Stimulated activated naive CD8-positive, alpha-beta T cell treated with anti-CD3 and anti-CD28 coated beads, Interleukin-15, Interleukin-2, amounts not matched to agents 100 ng/mL and 50 ng/mL, for 24 hours (primary cell): ENCODE results near the gene TRAF5.

ENCODE experiments used
- H3K27ac Mint-ChIP-seq: one replicate; pipeline ENCODE4 v1.8.0; 2021; ENCODE audit warnings: mild to moderate bottlenecking, mixed read lengths
- H3K27me3 Mint-ChIP-seq: one replicate; pipeline ENCODE4 v1.8.0; 2021; ENCODE audit warnings: mixed read lengths
- H3K36me3 Mint-ChIP-seq: one replicate; pipeline ENCODE4 v1.8.0; 2021; ENCODE audit warnings: low read depth, mixed read lengths
- H3K4me1 Mint-ChIP-seq: one replicate; pipeline ENCODE4 v1.8.0; 2021; ENCODE audit warnings: low read depth, mixed read lengths
- H3K4me3 Mint-ChIP-seq: one replicate; pipeline ENCODE4 v1.8.0; 2021; ENCODE audit warnings: mild to moderate bottlenecking, mixed read lengths
- H3K9me3 Mint-ChIP-seq: one replicate; pipeline ENCODE4 v1.8.0; 2021; ENCODE audit warnings: mixed read lengths

Gene TRAF5, protein sequence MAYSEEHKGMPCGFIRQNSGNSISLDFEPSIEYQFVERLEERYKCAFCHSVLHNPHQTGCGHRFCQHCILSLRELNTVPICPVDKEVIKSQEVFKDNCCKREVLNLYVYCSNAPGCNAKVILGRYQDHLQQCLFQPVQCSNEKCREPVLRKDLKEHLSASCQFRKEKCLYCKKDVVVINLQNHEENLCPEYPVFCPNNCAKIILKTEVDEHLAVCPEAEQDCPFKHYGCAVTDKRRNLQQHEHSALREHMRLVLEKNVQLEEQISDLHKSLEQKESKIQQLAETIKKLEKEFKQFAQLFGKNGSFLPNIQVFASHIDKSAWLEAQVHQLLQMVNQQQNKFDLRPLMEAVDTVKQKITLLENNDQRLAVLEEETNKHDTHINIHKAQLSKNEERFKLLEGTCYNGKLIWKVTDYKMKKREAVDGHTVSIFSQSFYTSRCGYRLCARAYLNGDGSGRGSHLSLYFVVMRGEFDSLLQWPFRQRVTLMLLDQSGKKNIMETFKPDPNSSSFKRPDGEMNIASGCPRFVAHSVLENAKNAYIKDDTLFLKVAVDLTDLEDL

DNA sequence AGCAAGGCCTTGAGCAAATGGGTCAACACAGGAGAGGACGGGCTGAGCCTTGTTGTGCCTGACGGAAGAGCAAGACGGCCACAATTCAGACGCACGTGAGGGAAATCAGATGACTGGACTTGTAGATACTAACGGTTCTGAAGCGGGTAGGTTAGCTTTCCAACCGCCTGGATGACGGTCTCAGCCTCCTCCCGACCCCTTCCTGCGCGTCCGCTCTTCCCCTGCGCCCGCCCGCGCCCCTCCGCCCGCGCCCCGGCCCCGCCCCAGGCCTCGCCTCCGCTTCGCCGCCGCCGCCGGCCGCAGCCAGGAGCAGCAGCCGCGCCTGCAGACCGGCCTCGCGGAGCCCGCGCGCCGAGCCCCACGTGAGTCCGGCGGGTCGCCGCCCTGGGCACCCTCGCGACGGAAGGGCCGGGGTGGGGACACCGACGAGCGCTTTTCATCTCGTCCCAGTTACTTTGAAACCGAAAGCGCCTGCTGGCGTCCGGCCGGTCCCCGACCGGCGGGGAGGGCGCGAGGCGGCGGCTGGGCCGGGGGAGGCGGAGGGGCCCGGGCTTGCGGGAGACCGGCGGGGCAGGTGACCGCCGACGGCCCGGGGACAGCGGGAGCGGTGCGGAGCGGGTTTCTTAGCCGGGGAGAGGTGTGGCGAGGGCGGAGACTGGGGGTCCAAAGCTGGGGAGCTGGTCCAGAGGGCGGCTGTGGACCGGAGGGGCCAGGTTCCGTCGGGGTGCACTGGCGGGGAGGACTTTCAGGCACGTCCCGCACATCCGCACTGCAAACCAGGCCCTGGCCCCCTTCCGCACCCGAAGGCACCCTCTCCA lies at the start of gene TRAF5:
Gene TRAF5, plus strand, starts transcription at position 306 of the 818 bp plus-strand sequence. CDS start 26,407 bp downstream, outside the sequence.
- H3K4me3 Mint-ChIP-seq: peak within 1 kb of the TSS; percentile 90
- H3K36me3 Mint-ChIP-seq: peaks cover 23% of the 10 kb centered on the region
- H3K4me1 Mint-ChIP-seq: peaks cover 84% of the 10 kb centered on the region
- H3K27me3 Mint-ChIP-seq: no peaks in the 10 kb centered on the region
- H3K9me3 Mint-ChIP-seq: no peaks in the 10 kb centered on the region
- peak within 1 kb of the TSS; percentile 96 for H3K27ac Mint-ChIP-seq

- Mint-ChIP-seq H3K27me3 (no peaks in the 10 kb centered on the region), H3K36me3 (peaks cover 29% of the 10 kb centered on the region), H3K27ac (no peak overlapping the region), H3K4me3 (no peak overlapping the region), H3K4me1 (peaks cover 6% of the 10 kb centered on the region), H3K9me3 (no peaks in the 10 kb centered on the region)
Measured at GRCh38 chr1:211279340-211279739, 47.3 kb upstream of the TRAF5 start.

GRCh38 chr1:211280910-211281309 lies 45.7 kb upstream of the TRAF5 start:
- Mint-ChIP-seq H3K9me3 (no peaks in the 10 kb centered on the region), H3K27ac (no peak overlapping the region), H3K4me3 (no peak overlapping the region), H3K27me3 (no peaks in the 10 kb centered on the region), H3K36me3 (peaks cover 35% of the 10 kb centered on the region), H3K4me1 (peaks cover 6% of the 10 kb centered on the region)

- peaks cover 34% of the 10 kb centered on the region for H3K36me3 Mint-ChIP-seq
- H3K4me1 Mint-ChIP-seq: peaks cover 6% of the 10 kb centered on the region
- H3K27me3 Mint-ChIP-seq: no peaks in the 10 kb centered on the region
- no peak overlapping the region for H3K4me3 Mint-ChIP-seq
- H3K27ac Mint-ChIP-seq: no peak overlapping the region
- no peaks in the 10 kb centered on the region for H3K9me3 Mint-ChIP-seq
Measured at GRCh38 chr1:211281320-211282022, 45.2 kb upstream of the TRAF5 start.

GRCh38 chr1:211282023-211282373 lies 44.6 kb upstream of the TRAF5 start:
- Mint-ChIP-seq H3K9me3 (no peaks in the 10 kb centered on the region), H3K36me3 (peaks cover 38% of the 10 kb centered on the region), H3K4me3 (no peak overlapping the region), H3K27ac (no peak overlapping the region), H3K4me1 (peaks cover 6% of the 10 kb centered on the region), H3K27me3 (no peaks in the 10 kb centered on the region)

- no peak overlapping the region for H3K27ac Mint-ChIP-seq
- peaks cover 9% of the 10 kb centered on the region for H3K4me1 Mint-ChIP-seq
- H3K4me3 Mint-ChIP-seq: no peak overlapping the region
- no peaks in the 10 kb centered on the region for H3K27me3 Mint-ChIP-seq
- peaks cover 47% of the 10 kb centered on the region for H3K36me3 Mint-ChIP-seq
- H3K9me3 Mint-ChIP-seq: no peaks in the 10 kb centered on the region
Measured at GRCh38 chr1:211285196-211285595, 41.4 kb upstream of the TRAF5 start.

DNA sequence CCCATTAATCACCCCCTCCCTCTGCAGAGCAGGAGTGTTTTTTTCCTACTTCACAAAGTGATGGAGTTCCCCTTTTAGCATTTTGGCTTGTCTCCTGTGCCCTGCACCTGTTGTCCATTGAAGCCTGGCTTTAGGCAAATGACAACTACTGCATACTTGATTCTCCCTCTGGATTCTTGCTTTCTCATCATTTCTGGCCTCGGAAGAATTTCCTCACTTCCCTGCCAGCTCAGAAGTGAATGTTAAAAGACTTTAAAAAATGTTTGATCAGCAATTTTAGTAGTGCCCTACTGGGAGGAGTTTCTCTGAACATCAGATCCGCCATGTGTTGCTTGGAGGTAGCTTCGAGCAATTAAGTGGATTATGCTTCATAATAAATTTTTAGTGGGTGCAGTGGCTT lies 39.4 kb upstream of the TRAF5 start:
- Mint-ChIP-seq H3K27ac (no peak overlapping the region), H3K4me3 (no peak overlapping the region), H3K36me3 (peaks cover 64% of the 10 kb centered on the region), H3K4me1 (peaks cover 9% of the 10 kb centered on the region), H3K9me3 (no peaks in the 10 kb centered on the region), H3K27me3 (no peaks in the 10 kb centered on the region)

GRCh38 chr1:211292411-211292810 lies 34.2 kb upstream of the TRAF5 start:
- Mint-ChIP-seq H3K27ac (no peak overlapping the region), H3K36me3 (peaks cover 68% of the 10 kb centered on the region), H3K4me1 (peaks cover 19% of the 10 kb centered on the region), H3K4me3 (no peak overlapping the region), H3K9me3 (no peaks in the 10 kb centered on the region), H3K27me3 (no peaks in the 10 kb centered on the region)

DNA sequence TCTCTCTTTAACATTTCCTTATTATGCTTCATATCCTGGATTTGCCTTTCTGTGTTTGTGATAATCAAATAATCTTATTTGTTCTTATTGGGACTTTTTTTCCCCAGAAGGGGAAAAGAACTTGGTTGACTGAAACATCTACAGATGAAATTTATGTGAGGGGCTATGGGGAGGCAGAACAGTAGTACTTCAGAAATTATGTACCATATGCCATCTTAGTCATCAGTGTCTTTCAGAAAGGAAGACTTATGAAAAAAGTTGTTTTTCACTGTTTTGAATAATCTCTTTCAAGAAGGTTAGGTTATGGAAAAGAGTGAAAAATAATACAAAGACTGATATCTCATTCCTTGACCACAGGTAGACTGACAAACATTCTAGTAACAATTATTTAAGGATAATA lies 30.2 kb upstream of the TRAF5 start:
- H3K4me3 Mint-ChIP-seq: no peak overlapping the region
- H3K9me3 Mint-ChIP-seq: no peaks in the 10 kb centered on the region
- peaks cover 70% of the 10 kb centered on the region for H3K36me3 Mint-ChIP-seq
- H3K4me1 Mint-ChIP-seq: peaks cover 32% of the 10 kb centered on the region
- H3K27me3 Mint-ChIP-seq: no peaks in the 10 kb centered on the region
- no peak overlapping the region for H3K27ac Mint-ChIP-seq

- H3K36me3 Mint-ChIP-seq: peaks cover 56% of the 10 kb centered on the region
- peak overlapping the region; percentile 26 for H3K4me3 Mint-ChIP-seq
- H3K27ac Mint-ChIP-seq: peak overlapping the region; percentile 89
Measured at GRCh38 chr1:211305044-211305443, 21.6 kb upstream of the TRAF5 start.

GRCh38 chr1:211309617-211310016 lies 17.0 kb upstream of the TRAF5 start:
- Mint-ChIP-seq H3K27me3 (no peaks in the 10 kb centered on the region), H3K27ac (no peak overlapping the region), H3K9me3 (no peaks in the 10 kb centered on the region), H3K36me3 (peaks cover 41% of the 10 kb centered on the region), H3K4me3 (no peak overlapping the region), H3K4me1 (peaks cover 30% of the 10 kb centered on the region)

More at GRCh38 chr1:211305044-211305443, 21.6 kb upstream of the TRAF5 start:
- H3K4me1 Mint-ChIP-seq: peaks cover 54% of the 10 kb centered on the region
- H3K27me3 Mint-ChIP-seq: no peaks in the 10 kb centered on the region
- H3K9me3 Mint-ChIP-seq: no peaks in the 10 kb centered on the region

DNA sequence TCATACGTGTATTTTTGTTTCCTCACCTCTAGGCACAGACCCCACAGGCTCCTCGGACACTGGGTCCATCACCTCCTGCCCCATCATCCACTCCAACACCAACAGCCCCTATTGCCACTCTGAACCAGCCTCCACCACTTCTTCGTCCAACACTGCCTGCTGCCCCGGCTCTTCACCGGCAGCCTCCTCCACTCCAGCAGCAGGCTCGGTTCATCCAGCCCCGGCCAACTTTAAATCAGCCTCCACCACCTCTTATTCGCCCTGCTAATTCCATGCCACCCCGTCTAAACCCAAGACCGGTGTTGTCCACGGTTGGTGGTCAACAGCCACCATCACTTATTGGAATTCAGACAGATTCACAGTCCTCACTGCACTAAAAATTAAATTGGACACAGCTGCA lies 13.2 kb upstream of the TRAF5 start:
- H3K36me3 Mint-ChIP-seq: peaks cover 25% of the 10 kb centered on the region
- no peak overlapping the region for H3K4me3 Mint-ChIP-seq
- H3K4me1 Mint-ChIP-seq: peaks cover 3% of the 10 kb centered on the region
- H3K27ac Mint-ChIP-seq: peak overlapping the region; percentile 34
- H3K27me3 Mint-ChIP-seq: no peaks in the 10 kb centered on the region
- H3K9me3 Mint-ChIP-seq: no peaks in the 10 kb centered on the region

- Mint-ChIP-seq H3K27ac (no peak overlapping the region), H3K9me3 (no peaks in the 10 kb centered on the region), H3K36me3 (peaks cover 5% of the 10 kb centered on the region), H3K4me1 (peaks cover 45% of the 10 kb centered on the region), H3K4me3 (no peak overlapping the region), H3K27me3 (no peaks in the 10 kb centered on the region)
Measured at GRCh38 chr1:211318576-211319280, 7.9 kb upstream of the TRAF5 start.

DNA sequence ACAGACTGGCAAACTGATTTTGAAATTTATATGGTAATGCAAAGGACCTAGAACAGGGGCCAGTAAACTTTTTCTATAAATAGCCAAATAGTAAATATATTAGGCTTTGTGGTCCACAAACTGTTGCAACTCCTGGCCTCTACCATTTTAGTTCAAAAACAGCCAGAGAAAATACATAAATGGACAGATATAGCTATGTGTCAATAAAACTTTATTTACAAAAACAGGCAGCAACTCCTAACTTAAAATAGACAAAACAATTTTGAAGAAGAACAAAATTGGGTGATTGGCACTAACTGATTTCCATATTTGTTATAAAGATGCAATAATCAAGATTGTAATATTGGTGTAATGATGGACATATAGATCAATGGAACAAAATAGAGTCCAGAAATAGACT lies 6.7 kb upstream of the TRAF5 start:
- no peak overlapping the region for H3K4me3 Mint-ChIP-seq
- H3K27ac Mint-ChIP-seq: peak overlapping the region; percentile 67
- peaks cover 52% of the 10 kb centered on the region for H3K4me1 Mint-ChIP-seq
- H3K36me3 Mint-ChIP-seq: no peaks in the 10 kb centered on the region
- no peaks in the 10 kb centered on the region for H3K27me3 Mint-ChIP-seq
- H3K9me3 Mint-ChIP-seq: no peaks in the 10 kb centered on the region
